Measurements from ENCODE around the gene SLC44A1.

SLC44A1 gene

DNA sequence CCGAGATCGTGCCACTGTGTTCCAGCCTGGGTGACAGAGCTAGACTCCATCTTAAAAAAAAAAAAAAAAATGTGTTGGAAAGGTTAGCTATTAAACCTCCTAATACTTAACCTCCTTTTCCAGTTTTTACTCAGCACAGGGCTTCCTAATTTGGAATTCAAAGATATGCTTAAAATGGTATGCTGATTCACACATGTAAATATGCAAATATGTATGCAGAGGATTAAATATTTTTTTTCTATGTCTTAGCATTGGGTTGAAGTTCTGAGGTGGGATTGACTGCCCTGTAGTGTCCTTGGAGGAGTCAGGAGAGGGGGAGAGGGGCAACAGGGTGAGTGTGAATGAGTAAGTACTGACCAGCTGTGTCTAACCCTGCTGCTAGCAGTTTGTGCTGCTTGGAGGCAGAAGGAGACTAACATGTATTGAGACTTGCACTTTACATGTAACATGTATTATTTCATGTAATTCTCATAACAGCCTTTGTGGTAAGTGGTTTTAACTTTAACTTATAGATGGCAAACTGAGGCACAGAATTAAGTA is 63.2 kb downstream of the SLC44A1 start:
- DNase-seq: no peak

DNA sequence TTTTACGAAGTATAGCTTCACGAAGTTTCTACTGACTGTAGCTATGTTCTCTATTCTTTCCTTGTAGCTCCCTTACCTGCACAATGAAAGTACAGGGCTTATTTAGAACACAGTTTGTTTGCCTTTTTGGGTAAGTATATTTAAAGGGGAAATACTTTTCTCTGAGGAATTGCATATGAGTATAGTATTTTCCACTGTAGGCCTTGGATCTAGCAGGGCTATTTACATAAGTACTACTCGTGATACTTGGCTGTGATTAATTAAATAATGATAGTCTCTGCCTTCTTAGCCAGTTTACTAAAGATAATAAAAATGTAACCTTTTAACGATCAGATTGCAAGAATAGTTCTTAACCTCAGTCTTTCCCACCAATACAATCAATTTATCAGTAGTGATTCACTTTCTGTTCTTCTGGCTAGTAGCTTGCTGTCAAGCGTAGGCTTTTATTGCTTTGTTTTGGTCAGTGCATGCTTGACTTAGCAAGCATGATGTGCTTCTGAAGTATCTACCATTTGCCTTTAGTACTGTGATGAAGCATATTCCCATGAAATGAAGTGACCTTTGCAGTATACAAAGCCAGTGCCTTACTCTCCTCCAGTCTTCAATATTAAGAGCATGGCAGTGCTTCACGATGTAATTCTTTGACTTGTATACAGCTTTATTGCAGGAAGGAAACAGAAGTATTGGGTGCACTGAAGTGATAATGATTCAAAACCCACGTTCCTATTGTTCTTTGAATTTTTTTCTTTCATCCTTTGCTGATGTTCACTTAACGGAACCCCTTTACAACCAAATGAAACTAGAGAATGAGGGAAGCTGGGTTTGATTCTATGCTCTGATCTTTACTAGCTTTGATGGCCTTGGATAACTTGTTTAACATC is 64.2 kb downstream of the SLC44A1 start:
- DNase-seq: no peak

DNA sequence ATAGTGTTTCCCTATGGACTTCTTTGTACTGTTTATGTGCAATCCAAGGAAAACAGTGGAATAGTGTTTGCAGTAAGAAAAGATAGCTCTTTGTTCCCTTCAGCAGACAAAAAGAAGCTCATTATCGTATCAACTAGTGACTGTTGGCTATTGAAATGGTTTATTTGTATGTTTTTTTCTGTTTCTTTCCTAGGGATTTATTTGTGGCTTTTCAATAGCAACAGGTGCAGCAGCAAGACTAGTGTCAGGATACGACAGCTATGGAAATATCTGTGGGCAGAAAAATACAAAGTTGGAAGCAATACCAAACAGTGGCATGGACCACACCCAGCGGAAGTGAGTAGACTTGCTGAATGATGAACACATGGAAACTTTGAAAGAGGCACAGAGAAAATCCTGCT is 65.1 kb downstream of the SLC44A1 start:
- no peak for DNase-seq

DNA sequence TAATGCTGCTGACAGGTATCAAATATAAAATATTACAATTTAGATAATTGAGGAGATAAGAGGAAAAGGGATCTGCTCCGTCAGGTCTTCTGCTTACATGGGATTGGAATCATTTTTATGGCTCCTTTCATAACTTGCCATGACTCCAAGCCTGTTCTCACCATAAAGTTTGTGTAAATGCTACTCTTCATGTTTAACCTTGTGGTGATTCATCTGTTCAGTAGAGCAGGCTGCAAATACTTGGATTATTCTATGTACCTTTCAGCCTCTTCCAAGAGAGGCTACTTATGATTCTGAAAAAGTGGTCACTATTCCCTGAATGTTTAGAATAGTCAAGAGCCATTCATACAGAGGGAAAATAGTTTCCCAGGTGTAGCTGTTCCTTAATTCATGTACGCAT is 66.9 kb downstream of the SLC44A1 start:
- DNase-seq: no peak

DNA sequence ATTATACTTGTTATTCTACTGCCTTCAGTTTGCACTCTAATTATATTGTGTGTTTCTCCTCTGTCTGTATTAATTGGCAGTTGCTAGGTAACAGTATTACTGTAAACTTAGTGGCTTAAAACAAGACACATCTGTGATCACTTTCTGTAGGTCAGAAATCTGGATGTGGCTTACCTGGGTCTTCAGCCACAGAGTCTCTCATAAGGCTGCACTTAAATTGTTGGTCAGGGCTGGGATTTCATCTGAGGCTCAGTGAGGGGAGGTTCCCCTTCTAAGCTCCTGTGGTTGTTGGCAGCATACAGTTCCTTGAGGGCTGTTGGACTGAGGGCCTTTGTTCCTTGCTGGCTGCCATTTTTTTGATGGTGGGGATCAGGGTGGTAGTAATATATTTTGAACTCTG is 68.8 kb downstream of the SLC44A1 start:
- DNase-seq: no peak

DNA sequence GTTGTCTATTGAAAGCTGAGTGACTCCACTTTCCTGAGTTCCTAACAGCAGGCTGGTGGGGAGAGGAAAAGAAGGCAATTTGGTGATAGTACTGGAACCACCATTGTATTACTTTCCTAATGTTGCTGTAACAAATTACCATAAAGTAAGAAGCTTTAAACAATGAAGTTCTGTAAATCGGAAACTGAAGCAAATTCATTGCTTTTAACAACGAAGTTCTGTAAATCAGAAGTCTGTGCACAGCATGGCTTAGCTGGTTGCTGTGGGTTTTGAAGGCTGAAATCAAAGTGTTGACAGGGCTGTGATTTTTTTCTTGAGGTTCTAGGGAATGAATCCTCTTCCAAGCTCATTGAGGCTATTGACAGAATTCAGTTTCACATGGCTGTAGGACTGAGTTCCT is 72.3 kb downstream of the SLC44A1 start:
- no peak for DNase-seq

DNA sequence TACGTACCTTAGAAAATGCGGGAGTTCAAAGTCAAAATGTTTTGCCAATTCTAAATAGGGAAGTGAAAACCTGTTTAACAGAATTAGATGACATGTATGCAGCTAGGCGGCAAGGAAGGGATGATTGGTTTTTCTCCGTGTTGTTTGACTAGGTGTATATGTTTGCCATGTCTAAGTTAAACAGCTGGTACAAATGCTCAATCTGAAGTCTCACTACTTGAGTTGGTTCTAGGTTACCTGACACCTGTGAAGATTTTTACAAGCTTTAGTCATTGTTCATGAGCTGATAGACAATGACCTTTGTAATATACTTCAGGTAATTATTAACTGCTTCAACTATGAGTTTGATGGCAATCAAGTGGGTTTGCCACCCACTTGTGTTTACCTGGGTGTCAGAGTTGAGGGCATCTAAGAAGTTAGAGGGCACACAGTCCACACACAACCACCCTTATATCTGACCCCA is 74.3 kb downstream of the SLC44A1 start:
- no peak for DNase-seq

DNA sequence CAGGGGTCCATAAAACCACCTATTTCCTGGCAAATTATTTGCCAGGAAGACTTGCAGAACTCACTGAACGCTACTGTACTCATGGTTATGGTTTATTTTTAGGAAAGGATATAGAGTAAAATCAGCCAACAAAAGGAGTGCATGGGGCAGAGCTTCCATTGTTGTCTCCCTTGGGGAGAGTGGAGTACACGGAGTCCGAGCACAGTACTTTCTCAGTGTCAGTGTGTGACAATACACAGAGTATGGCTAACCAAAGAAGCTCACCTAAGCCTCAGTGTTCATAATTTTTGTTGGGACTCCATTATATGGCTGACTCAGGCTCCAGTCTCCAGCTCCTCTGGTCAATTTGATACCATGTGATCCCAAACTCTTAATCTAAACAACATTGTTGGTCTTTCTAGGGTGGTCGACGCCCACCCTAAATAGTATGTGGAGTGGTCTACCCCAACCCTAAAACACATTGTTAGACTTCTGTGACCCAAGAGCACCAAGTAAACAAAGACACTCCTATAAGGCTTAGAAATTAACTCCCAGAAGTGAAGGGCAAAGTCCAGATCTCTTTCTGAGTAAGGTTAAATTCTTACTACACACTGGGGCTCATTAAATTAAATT is 74.9 kb downstream of the SLC44A1 start:
- DNase-seq: no peak

DNA sequence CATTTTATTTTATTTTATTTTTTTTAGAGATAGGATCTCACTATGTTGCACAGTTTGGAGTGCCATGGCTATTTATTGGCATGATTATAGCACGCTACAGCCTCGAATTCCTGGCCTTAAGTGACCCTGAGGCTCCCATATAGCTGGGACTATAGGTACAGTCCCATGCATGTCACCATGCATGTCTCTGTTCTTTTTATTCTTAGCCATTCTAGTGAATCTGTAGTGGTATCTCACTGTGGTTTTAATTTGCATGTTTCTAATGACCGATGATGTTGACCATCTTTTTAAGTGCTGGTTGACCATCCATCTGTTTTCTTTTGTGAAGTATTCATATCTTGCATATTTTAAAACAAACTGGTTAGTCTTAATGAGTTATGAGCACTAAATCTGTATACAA is 76.1 kb downstream of the SLC44A1 start:
- no peak for DNase-seq

DNA sequence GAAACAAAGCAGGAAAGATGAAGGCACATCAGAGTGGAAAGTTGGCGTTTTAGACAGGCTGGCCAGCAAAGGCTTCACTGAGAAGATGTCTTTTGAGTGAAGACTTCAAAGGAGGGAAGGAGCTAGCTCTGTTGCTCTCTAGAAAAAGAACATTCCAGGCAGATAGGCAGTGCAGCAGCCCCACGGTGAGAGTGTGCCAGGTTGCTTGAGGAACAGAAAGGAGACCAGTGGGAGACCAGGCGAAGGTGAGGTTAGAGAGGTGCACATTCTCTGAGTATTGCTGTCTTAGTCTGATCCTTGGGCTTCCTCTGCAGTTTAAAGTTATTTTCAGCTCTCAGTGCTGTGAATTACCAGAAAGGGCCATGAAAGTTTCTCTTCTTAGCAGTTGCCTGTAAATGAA is 83.8 kb downstream of the SLC44A1 start:
- DNase-seq: no peak

DNA sequence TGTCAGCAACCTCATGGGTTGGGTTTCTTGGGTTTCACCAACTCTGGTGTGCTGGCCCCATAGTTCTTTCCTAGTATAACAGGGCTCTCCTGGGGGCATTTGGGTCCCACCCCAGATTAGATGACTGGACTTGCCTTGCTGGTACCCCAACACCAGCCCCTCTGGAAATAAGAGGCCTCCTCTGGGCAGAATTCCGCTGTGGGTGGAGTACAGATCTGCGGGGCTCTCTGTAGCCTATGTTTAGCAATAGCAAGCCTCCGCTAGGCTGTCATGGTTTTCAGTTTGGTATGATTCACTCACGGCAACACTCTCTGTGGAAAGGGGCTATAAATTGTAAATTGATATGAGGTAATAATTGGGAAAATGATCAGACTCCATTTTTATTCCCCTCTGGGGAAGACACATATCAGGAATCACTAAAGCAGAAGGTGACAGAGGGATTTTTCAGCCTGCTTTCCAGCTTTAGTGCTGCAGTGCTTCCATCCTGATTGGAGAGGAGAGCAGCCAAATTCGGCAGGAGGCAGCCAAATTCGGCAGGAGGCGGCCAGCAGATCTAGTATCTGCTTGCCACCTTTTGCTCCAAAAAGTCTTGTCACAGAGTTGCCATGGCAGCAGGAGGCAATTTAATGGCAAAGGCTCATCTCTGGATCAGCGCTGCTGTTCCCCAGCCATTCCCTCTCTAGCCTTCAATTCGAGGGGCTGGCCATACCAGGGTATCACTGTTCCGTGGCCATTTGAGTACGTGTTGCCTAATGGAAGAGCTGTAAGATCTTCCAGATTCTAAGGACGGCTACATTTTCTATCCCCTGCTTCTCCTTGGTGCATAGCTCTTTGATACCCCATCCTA is 84.6 kb downstream of the SLC44A1 start:
- DNase-seq: no peak

DNA sequence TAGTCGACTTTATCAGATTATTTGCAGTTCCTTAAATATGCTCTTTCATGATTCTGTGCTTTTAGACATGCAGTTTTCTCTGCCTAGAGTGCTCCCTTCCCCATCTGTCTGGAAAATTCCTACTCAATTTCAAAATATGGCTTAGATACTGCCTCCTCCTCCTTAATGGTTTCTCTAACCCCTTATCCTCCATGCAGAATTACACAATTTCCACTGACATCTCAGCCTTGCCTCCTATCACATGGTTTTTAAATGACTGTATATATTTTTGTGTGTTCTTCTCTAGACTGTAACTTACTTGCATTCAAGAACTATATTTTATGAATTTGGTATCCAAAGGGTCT is 85.2 kb downstream of the SLC44A1 start:
- no peak for DNase-seq

DNA sequence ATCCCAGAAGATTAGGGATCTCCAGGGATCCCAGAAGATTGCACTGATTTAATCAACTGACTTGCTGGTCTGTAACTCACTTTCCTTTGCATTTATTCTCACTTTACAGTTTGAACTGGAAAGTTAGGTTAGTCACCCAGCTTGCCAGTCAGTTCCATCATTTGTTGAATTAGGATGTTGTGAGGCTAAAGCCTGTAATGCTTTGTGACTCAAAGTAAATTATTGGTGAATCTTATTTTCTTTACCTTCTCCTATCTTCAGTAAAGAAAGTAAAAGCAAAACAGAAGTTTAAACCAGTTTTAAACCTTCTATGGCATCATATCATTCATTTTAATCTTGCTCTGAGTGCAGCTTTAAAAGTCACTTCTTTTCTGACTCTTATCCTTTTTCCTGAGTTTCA is 85.8 kb downstream of the SLC44A1 start:
- no peak for DNase-seq

DNA sequence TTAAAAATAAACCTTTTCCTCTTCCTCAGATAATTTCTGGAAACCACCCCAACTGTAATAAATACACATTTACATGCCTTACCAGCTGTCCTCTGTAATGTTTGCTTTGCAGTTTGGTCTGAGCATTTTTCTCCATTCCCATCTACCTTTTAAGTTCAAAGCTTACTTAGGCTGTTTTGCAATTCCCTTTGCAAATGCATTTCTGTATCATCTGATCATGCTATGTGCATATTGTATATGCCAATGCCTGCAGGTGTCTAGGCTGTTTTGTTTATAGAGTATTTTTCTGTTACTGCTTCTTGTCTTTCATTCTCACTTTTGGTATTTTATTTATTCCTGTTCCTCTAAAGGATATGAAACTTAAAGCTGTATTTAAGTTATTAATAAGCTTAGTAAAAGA is 86.3 kb downstream of the SLC44A1 start:
- DNase-seq: no peak

DNA sequence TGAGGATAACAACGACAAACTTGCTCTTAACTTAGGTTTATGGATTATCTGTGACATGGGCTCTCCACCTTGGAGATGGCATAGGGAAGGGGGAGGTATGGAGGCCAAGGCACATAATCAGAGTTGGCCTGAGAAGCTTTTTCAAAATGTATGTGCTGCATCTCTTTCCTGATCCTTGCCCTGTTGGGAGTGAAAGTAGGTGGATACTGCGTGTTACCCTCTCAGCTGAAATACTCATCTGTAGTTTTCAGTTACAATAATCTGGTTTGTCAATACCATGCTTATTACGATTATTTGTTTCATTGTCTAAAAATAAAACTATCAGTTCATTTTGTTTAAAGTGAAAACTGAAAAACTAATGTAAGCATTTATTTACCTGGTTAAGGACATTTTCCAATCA is 86.7 kb downstream of the SLC44A1 start:
- no peak for DNase-seq

DNA sequence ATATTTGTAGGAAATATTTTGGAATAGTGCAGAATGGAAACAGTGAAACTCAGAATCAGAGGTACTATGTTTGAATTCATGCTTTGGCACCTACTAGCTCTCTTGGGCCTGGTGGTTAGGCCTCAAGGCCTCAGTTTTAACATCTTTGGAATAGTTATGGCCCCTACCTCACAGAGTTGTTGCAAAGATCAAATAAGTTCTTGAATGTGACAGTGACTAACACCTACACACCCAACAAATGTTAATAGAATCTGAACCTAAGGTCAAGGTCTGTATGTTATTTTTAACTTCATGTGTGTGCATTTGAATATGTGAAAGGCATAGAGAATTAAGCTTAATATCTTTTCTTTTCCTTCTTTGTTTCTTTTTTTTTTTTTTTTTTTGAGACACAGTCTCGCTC is 87.3 kb downstream of the SLC44A1 start:
- DNase-seq: no peak

DNA sequence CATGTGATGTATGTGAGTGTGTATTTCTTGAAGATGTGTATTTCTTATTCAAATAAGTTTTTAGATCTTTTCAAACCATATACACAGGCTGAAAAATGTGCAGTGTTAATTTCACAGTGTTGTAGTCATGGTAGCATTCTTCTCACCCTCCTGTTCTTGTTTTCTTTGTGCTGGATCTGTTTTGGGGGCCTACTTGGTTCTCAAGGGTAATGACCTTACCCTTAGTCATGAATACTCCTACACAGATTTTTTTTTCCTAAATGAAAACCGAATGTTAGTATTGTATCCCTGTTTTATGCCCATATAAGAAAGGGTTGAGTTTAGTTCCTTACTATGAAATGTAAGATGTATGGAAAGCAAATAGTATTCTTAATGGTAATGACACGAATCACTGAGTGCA is 88.0 kb downstream of the SLC44A1 start:
- DNase-seq: no peak

DNA sequence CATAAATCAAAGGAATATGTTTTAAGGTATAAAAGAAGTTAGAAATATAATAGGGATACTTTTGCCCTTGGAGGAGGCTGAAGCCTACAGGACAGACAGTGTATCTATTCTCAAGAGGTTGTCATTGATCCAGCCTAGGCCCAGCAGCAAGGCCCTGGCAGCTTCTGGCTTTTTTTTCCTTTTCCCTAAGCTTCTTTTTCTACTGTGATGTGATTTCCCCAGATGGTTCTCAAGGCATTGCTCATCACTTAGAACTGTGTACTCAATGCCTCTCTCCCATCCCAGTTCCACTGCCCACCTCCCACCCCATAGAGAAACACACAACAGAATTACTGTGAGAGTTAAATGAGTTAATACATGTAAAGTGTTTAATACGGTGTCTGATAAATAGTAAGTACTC is 88.6 kb downstream of the SLC44A1 start:
- no peak for DNase-seq

DNA sequence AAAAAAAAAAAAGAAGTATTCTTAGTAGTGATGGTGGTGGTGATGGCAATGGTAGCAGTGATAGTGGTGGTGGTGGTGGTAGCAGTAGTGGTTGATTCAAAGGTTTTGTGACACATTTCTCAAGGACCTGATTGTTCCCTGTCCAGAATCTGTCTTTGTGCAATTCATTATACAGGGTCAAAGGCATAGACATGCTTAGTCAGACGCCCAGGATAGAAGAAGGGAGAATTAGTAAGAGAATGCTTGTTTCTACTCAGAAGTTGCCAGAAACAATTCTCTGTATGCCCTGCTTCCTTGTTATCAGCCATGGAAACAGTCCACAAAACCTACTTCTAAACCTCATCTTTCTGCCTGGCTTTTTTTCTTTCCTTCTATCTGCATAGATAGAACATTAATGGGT is 89.4 kb downstream of the SLC44A1 start:
- DNase-seq: no peak

DNA sequence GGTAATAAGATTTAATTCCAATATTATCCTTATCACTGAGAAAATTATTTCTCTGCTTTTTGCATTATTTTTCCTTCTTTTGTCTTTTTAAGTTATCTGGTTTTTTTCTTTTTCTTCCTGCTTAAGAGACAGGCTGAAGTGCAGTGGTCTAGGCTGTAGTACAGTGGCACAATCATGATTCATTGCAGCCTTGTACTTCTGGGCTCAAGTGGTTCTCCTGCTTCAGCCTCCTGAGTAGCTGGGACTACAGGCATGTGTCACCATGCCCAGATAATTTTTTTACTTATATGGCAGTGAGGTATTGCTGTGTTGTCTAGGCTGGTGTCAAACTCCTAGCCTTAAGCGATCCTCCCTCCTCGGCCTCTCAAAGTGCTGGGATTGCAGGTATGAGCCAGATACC is 93.9 kb downstream of the SLC44A1 start:
- no peak for DNase-seq

DNA sequence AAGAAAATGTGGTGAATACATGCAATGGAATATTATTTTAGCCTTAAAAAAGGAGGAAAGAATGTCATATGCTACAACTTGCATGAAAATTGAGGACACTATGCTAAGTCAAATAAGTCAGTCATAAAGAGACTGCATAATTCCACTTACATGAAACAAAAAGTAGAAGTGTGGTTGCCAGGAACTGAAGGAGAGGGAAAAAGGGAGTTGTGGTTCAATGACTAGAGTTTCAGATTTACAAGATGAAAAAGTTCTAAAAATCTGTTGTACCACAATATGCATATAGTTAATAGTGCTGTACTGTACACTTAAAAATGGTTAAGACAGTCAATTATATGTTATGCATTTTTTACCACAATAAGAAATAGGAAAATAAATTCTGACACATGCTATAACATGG is 95.4 kb downstream of the SLC44A1 start:
- DNase-seq: no peak

DNA sequence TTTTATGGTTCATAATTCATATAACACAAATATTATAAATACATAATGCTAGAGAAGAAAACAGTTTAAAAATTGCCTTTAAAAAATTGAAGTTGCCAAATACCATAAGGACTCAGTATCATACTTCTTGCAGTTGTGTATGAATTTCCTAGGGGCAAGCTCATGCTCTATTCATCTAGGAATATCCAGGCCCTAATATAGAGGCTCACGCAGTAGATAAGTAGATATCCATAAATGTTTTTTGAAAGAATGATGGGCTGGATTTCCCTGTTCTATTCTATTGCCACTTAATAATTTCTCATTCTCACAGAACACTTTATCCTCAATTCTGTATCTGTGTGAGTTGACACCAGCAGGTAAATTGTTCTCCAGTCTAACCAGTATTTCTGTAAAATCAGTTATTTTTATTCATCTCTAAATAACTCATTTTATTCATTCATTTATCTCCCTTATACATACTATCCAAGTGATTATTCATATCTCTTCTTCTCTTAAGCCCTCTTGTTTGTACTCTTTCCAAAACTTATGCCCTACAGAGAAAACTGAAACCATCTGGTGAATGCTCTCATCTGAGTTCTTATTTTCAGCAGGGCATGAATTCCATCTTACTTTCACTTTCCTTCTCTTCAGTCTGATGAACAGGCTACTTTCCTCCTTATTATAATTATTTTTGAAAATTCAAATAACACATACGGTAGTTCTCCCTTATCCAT is 97.1 kb downstream of the SLC44A1 start:
- no peak for DNase-seq

DNA sequence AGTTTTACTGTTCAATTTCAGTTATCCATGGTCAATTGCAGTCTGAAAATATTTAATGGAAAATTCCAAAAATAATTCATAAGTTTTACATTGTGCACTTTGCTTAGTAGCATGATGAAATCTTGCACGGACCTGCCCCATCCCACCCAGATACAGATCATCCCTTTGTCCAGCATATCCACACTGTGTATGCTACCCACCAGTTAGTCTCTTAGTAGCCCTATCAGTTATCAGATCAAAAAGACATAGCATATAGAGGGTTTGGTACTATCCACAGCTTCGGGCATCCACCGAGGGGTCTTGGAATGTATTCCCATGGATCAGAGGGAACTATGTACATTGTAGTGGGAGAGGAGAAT is 97.7 kb downstream of the SLC44A1 start:
- DNase-seq: no peak
